Testis (tissue), 3 donors: Measurements from ENCODE around the gene WDR86. TPM values are rescaled to one million over a fixed set of nuclear protein-coding genes. Genes with fewer than 3 reads are reported as not detected.
A peak's percentile ranks its signal among the peaks of the same experiment; 100 is the strongest.

ENCODE experiments used
- DNase-seq: peaks from one replicate; pipeline ENCODE4 v3.0.0-alpha.2; 2019
- H3K27ac ChIP-seq, 2 donors: fragments of 200-600 bp; sonication (generic); one replicate each; pipeline ENCODE4 v1.5.1; 2019
- H3K27me3 ChIP-seq: fragments of 200-600 bp; sonication (generic); one replicate; pipeline ENCODE4 v1.5.1; 2019
- H3K36me3 ChIP-seq: fragments of 200-600 bp; sonication (generic); one replicate; pipeline ENCODE4 v1.5.1; 2017; ENCODE audit warnings: low read depth; ENCODE audit errors: missing control alignments
- H3K4me1 ChIP-seq: fragments of 200-600 bp; sonication (generic); one replicate; pipeline ENCODE4 v1.5.1; 2019
- H3K4me3 ChIP-seq, 2 donors: fragments of 200-600 bp; sonication (generic); one replicate each; pipeline ENCODE4 v1.5.1; 2017 to 2019
- H3K9me3 ChIP-seq: fragments of 200-600 bp; sonication (generic); one replicate; pipeline ENCODE4 v1.5.1; 2017
- CTCF ChIP-seq, 3 experiments: fragments of 450-650 bp in 2 of 3; fragments of 200-600 bp in 1 of 3; sonication (generic) in 1 of 3; IDR thresholded peaks; one replicate each; pipeline ENCODE4 v1.5.1; 2016 to 2019; ENCODE audit warnings: antibody characterized with exemption in 3 of 3, mild to moderate bottlenecking in 2 of 3, moderate library complexity in 1 of 3
- POLR2A ChIP-seq: fragments of 450-650 bp; IDR thresholded peaks from one replicate; pipeline ENCODE4 v1.6.1; 2017; ENCODE audit warnings: antibody characterized with exemption, mild to moderate bottlenecking, moderate library complexity
- WGBS, 2 donors: methylation state at CpG; one replicate each; pipeline ENCODE4 v1.1.5; 2018; 5-methylcytosine and 5-hydroxymethylcytosine counted together
- intact Hi-C: fragments of 100-400 bp; cut with DNase I; formaldehyde crosslinking; loops from one replicate; pipeline ENCODE4 v1.15.1; 2023; ENCODE audit warnings: low total_unique reads
- polyA plus RNA-seq: library from polyadenylated mRNA; stranded (reverse); fragments of 350-450 nt; fragmentation: Illumina TruSeq; extraction: RNeasy Lipid Tissue Mini Kit (QIAGEN cat#74804); gene quantifications from one replicate; pipeline ENCODE4 v1.2.3, GENCODE V29; 2014; ENCODE audit warnings: low read depth, low replicate concordance; ENCODE audit not compliant: insufficient read depth
- total RNA-seq, 2 donors: library from RNA; depleted of rRNA; stranded (reverse); fragments of >200 nt; gene quantifications; one replicate each; pipeline ENCODE4 v1.2.3, GENCODE V29; 2016

Gene WDR86
- total and polyA plus RNA-seq, 3 donors from 2014 or later: 2.8 to 20.3 (median 9.6) TPM

DNA sequence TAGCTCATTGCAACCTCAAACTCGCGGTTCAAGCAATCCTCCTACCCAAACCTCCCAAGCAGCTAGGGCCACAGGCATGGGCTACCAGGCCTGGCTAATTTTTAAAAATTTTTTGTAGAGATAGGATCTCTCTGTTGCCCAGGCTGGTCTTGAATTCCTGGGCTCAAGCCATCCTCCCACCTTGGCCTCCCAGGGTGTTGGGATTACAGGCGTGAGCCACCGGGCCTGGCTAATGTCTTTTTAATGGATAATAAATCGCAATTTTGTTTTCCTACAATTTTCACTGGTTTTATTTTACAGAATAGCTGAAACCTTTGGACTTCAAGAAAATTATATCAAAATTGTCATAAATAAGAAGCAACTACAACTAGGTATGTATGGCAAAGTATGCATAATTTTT is 57.3 kb downstream of the WDR86 start:
- Histone ChIP-seq H3K4me1 (peaks cover 9% of the 10 kb centered on the region), H3K27me3 (no peaks in the 10 kb centered on the region), H3K4me3 (no peak overlapping the region), H3K9me3 (no peaks in the 10 kb centered on the region), H3K27ac (no peak overlapping the region), H3K36me3 (no peaks in the 10 kb centered on the region)
- intact Hi-C loops: no loop called here
- WGBS, 2 donors: 72 to 93% methylated on average over 5 of the region's 5 CpGs
- DNase-seq: no peak
- TF ChIP-seq CTCF (IDR thresholded peaks at IDR 0.05) (no peak), POLR2A (no peak)

DNA sequence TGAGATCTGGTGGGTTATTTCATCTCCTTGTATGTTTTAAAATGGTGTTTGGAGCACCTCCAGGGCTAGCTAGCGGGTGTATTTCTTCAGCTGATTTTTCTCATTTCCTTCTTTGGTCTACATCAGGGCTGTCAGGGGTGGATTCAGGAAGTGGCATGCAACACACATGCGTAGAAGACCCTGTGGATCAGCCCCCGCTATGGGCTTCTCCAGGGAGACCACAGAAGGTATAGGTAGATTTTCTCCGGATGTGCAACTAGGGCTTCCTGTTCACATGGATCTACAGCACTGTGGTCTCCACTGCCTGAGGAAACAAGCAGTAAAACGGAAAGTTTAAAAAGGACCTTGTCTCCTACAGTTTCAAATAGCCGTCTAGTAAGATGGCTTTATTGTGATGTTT is 57.9 kb downstream of the WDR86 start:
- Histone ChIP-seq H3K4me3 (no peak overlapping the region), H3K27me3 (no peaks in the 10 kb centered on the region), H3K4me1 (peaks cover 9% of the 10 kb centered on the region), H3K27ac (no peak overlapping the region), H3K36me3 (no peaks in the 10 kb centered on the region), H3K9me3 (no peaks in the 10 kb centered on the region)
- DNase-seq: no peak
- whole genome bisulfite sequencing, 2 donors: 84 to 89% methylated on average over 6 of the region's 6 CpGs
- no peak for TF ChIP-seq POLR2A
- intact Hi-C loops: no loop called here

- H3K36me3 ChIP-seq: no peaks in the 10 kb centered on the region
- no peaks in the 10 kb centered on the region for H3K9me3 ChIP-seq
- peaks cover 9% of the 10 kb centered on the region for H3K4me1 ChIP-seq
- intact Hi-C loops: no loop called here
- H3K27me3 ChIP-seq: no peaks in the 10 kb centered on the region
- no peak for TF ChIP-seq POLR2A
- H3K4me3 ChIP-seq: no peak overlapping the region
- 70 to 71% methylated on average over 8 of the region's 8 CpGs for WGBS, 2 donors
- H3K27ac ChIP-seq: no peak overlapping the region
- DNase-seq: no peak
These were observed 58.8 kb downstream of the WDR86 start for GRCh38 chr7:151351027-151351426.

DNA sequence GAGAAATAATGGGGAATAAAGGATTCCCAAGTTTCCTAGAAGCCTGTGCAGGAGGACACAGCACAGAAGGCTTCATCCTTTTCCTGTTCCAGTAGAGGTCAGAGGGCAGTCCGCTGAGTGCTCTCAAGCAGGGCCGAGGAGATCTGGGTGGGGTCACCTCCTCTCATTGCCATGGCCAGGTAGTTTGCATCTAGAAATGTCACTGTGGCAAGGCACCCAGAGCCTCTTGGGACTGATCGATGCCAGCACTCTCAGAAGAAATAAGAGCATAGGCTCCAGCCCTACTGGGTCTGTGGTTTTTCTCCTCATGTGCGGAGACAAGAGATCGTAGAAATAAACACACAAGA is 60.4 kb downstream of the WDR86 start:
- H3K4me1 ChIP-seq: peaks cover 9% of the 10 kb centered on the region
- peak overlapping the region; percentile 2 to 40 for H3K27ac ChIP-seq
- WGBS, 2 donors: 56 to 58% methylated on average over 5 of the region's 5 CpGs
- no peaks in the 10 kb centered on the region for H3K36me3 ChIP-seq
- no peaks in the 10 kb centered on the region for H3K27me3 ChIP-seq
- no peak for DNase-seq
- H3K4me3 ChIP-seq: peak overlapping the region in 1 of 2 donors; percentile 0
- intact Hi-C loops: no loop called here
- TF ChIP-seq POLR2A (no peak), CTCF (IDR thresholded peaks at IDR 0.05) (no peak)
- H3K9me3 ChIP-seq: no peaks in the 10 kb centered on the region

GRCh38 chr7:151348970-151349369 is 60.9 kb downstream of the WDR86 start:
- Histone ChIP-seq H3K4me3 (no peak overlapping the region), H3K4me1 (peaks cover 9% of the 10 kb centered on the region), H3K36me3 (no peaks in the 10 kb centered on the region), H3K27ac (peak overlapping the region in 1 of 2 donors; percentile 2), H3K27me3 (no peaks in the 10 kb centered on the region), H3K9me3 (no peaks in the 10 kb centered on the region)
- intact Hi-C loops: no loop called here
- WGBS, 2 donors: 71 to 82% methylated on average over 4 of the region's 4 CpGs
- no peak for TF ChIP-seq CTCF (IDR thresholded peaks at IDR 0.05)
- TF ChIP-seq POLR2A: no peak
- DNase-seq: no peak

DNA sequence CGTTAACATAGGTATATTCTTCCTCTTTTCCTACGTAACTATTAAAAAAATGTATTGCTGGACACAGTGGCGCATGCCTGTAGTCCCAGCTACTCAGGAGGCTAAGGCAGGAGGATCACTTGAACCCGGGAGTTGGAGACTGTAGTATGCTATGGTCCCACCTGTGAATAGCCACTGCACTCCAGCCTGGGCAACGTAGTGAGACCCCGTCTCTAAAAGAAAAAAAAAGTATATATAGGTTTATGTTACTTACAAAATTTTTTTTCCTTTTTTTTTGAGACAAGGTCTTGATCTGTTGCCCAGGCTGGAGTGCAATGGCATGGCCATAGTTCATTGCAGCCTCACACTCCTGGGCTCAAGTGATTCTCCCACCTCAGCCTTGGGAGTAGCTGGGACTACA is 62.6 kb downstream of the WDR86 start:
- Histone ChIP-seq H3K36me3 (no peaks in the 10 kb centered on the region), H3K9me3 (no peaks in the 10 kb centered on the region), H3K27me3 (no peaks in the 10 kb centered on the region), H3K27ac (no peak overlapping the region), H3K4me3 (no peak overlapping the region), H3K4me1 (peaks cover 13% of the 10 kb centered on the region)
- 92 to 96% methylated on average over 6 of the region's 6 CpGs for WGBS, 2 donors
- no peak for TF ChIP-seq CTCF (IDR thresholded peaks at IDR 0.05)
- no peak for DNase-seq
- intact Hi-C loops: no loop called here
